H1 (cell line): Measurements from ENCODE around the gene OR56A4. TPM values are rescaled to one million over a fixed set of nuclear protein-coding genes. Genes with fewer than 3 reads are reported as not detected.

Source experiments
- CTCF ChIA-PET: fragments of 300-600 bp; sonication (Branson Sonifier 250); formaldehyde crosslinking; loops from one replicate; lab custom pipeline; 2021; ENCODE audit not compliant: partially characterized antibody; lab: Charles Lee
- POLR2A ChIA-PET: fragments of 300-600 bp; sonication (Branson Sonifier 250); formaldehyde crosslinking; loops from one replicate; lab custom pipeline; 2021; ENCODE audit warnings: inconsistent platforms; ENCODE audit not compliant: partially characterized antibody; lab: Charles Lee
- DNase-seq, 2 experiments: peaks; one replicate each; pipeline versions ENCODE4 v3.0.0 to v3.0.0-alpha.2; 2010 to 2022; ENCODE audit warnings: low spot score in 2 of 2, low read depth in 1 of 2, mixed read lengths in 1 of 2
- FAIRE-seq: peaks from 2 replicates; lab custom pipeline; 2011; peaks lifted over from hg19 to GRCh38; lab: Jason Lieb, UNC
- H2AFZ ChIP-seq: 2 replicates; pipeline ENCODE4 v1.8.1; 2012; ENCODE audit warnings: low read length, inconsistent platforms
- H2AK5ac ChIP-seq: 2 replicates; pipeline ENCODE4 v1.6.1; 2013; ENCODE audit warnings: low read depth, low read length
- H2BK120ac ChIP-seq: replicated peaks from 2 replicates; pipeline ENCODE3; 2013; ENCODE audit warnings: low read depth, low read length, inconsistent platforms
- H2BK12ac ChIP-seq: 2 replicates; pipeline ENCODE4 v1.6.1; 2013; ENCODE audit warnings: low read depth, low read length
- H2BK15ac ChIP-seq: 2 replicates; pipeline ENCODE4 v1.6.1; 2013; ENCODE audit warnings: low read length
- H2BK20ac ChIP-seq: 2 replicates; pipeline ENCODE4 v1.6.1; 2013; ENCODE audit warnings: low read length
- H2BK5ac ChIP-seq: 2 replicates; pipeline ENCODE4 v1.6.1; 2013; ENCODE audit warnings: low read depth, low read length
- H3K14ac ChIP-seq: 2 replicates; pipeline ENCODE4 v1.6.1; 2013; ENCODE audit warnings: inconsistent platforms; ENCODE audit not compliant: insufficient read length
- H3K18ac ChIP-seq: 2 replicates; pipeline ENCODE4 v1.6.1; 2013; ENCODE audit warnings: low read length; ENCODE audit errors: extremely low read depth
- H3K23ac ChIP-seq: 2 replicates; pipeline ENCODE4 v1.6.1; 2013; ENCODE audit warnings: inconsistent platforms; ENCODE audit not compliant: insufficient read length
- H3K23me2 ChIP-seq: 2 replicates; pipeline ENCODE4 v1.6.1; 2013; ENCODE audit warnings: low read depth, low read length
- H3K27ac ChIP-seq: 2 replicates; pipeline ENCODE4 v1.6.1; 2011; ENCODE audit warnings: low read depth, low read length, inconsistent platforms
- H3K27me3 ChIP-seq, 4 experiments: replicated peaks in 1 of 4; 1 replicate in 1 of 4; 2 replicates in 3 of 4; pipeline versions ENCODE4 v1.6.1 to v1.8.1; 2011 to 2013; ENCODE audit warnings: low read length in 3 of 4, mild to moderate bottlenecking in 3 of 4, inconsistent platforms in 2 of 4, mixed read lengths in 2 of 4, moderate library complexity in 1 of 4; ENCODE audit not compliant: control insufficient read depth in 3 of 4, insufficient read depth in 3 of 4; ENCODE audit errors: extremely low read depth in 1 of 4
- H3K36me3 ChIP-seq, 4 experiments: 2 replicates each; pipeline versions ENCODE4 v1.6.1 to v1.8.1; 2011 to 2013; ENCODE audit warnings: mild to moderate bottlenecking in 4 of 4, low read length in 3 of 4, moderate library complexity in 2 of 4, control low read depth in 1 of 4, inconsistent platforms in 1 of 4; ENCODE audit not compliant: insufficient read depth in 4 of 4, control insufficient read depth in 2 of 4
- H3K4ac ChIP-seq: replicated peaks from 2 replicates; pipeline ENCODE3; 2013; ENCODE audit warnings: low read length, low read depth, mixed read lengths, inconsistent platforms; ENCODE audit not compliant: insufficient read length
- H3K4me1 ChIP-seq, 4 experiments: replicated peaks in 1 of 4; 1 replicate in 1 of 4; 2 replicates in 3 of 4; pipeline versions ENCODE4 v1.6.1 to v1.8.1; 2011 to 2013; ENCODE audit warnings: low read length in 3 of 4, inconsistent platforms in 2 of 4, mixed read lengths in 1 of 4; ENCODE audit not compliant: insufficient read depth in 4 of 4, control insufficient read depth in 3 of 4
- H3K4me2 ChIP-seq, 2 experiments: 2 replicates each; pipeline versions ENCODE4 v1.6.1 to v1.8.1; 2011 to 2013; ENCODE audit warnings: low read depth in 2 of 2, low read length in 2 of 2, control low read depth in 1 of 2, inconsistent platforms in 1 of 2, mild to moderate bottlenecking in 1 of 2; ENCODE audit not compliant: insufficient read depth in 1 of 2
- H3K4me3 ChIP-seq, 4 experiments: fragments of 200-600, 300-600 bp in 1 of 4; sonication (generic), shearing (Covaris generic), sonication (Bioruptor Twin) in 1 of 4; 2 replicates each; pipeline versions ENCODE4 v1.5.1 to v1.8.1; 2011 to 2016; ENCODE audit warnings: low read length in 4 of 4, low read depth in 3 of 4, control low read depth in 2 of 4, inconsistent platforms in 2 of 4, mild to moderate bottlenecking in 2 of 4, mixed read lengths in 1 of 4, moderate library complexity in 1 of 4; ENCODE audit not compliant: insufficient read depth in 2 of 4; ENCODE audit errors: extremely low read depth in 1 of 4
- H3K56ac ChIP-seq: replicated peaks from 2 replicates; pipeline ENCODE3; 2013; ENCODE audit warnings: low read depth, mild to moderate bottlenecking, mixed read lengths, low read length, inconsistent platforms; ENCODE audit not compliant: insufficient read length
- H3K79me1 ChIP-seq: 2 replicates; pipeline ENCODE4 v1.6.1; 2013; ENCODE audit warnings: low read depth, low read length, control low read depth
- H3K79me2 ChIP-seq, 2 experiments: 2 replicates each; pipeline versions ENCODE4 v1.6.1 to v1.8.1; 2012 to 2013; ENCODE audit warnings: low read length in 2 of 2, mild to moderate bottlenecking in 2 of 2, inconsistent platforms in 1 of 2; ENCODE audit not compliant: insufficient read depth in 2 of 2, control insufficient read depth in 1 of 2
- H3K9ac ChIP-seq, 4 experiments: replicated peaks in 1 of 4; 1 replicate in 1 of 4; 2 replicates in 3 of 4; pipeline versions ENCODE4 v1.6.1 to v1.8.1; 2011 to 2013; ENCODE audit warnings: low read depth in 3 of 4, low read length in 3 of 4, control low read depth in 2 of 4, mild to moderate bottlenecking in 2 of 4, moderate library complexity in 2 of 4, inconsistent platforms in 1 of 4; ENCODE audit errors: extremely low read depth in 1 of 4
- H3K9me3 ChIP-seq, 2 experiments: 2 replicates each; pipeline versions ENCODE4 v1.6.1 to v1.8.1; 2012 to 2013; ENCODE audit warnings: mild to moderate bottlenecking in 2 of 2, moderate library complexity in 2 of 2, control low read depth in 1 of 2, inconsistent platforms in 1 of 2, low read depth in 1 of 2, low read length in 1 of 2, mixed read lengths in 1 of 2; ENCODE audit not compliant: insufficient read depth in 2 of 2
- H4K20me1 ChIP-seq, 2 experiments: replicated peaks in 1 of 2; 2 replicates each; pipeline versions ENCODE3 to v1.8.1; 2011 to 2013; ENCODE audit warnings: inconsistent platforms in 2 of 2, low read length in 2 of 2, mild to moderate bottlenecking in 1 of 2; ENCODE audit not compliant: insufficient read depth in 2 of 2, control insufficient read depth in 1 of 2
- H4K5ac ChIP-seq: 2 replicates; pipeline ENCODE4 v1.6.1; 2013; ENCODE audit warnings: low read length, low read depth, mixed read lengths, inconsistent platforms; ENCODE audit not compliant: insufficient read length
- H4K8ac ChIP-seq: 2 replicates; pipeline ENCODE4 v1.8.0; 2013; ENCODE audit warnings: mild to moderate bottlenecking, moderate library complexity, low read length, inconsistent platforms; ENCODE audit not compliant: insufficient read depth; ENCODE audit errors: extremely low read depth
- H4K91ac ChIP-seq: replicated peaks from 2 replicates; pipeline ENCODE3; 2013; ENCODE audit warnings: low read length, mixed read lengths, inconsistent platforms; ENCODE audit not compliant: insufficient read length
- BRCA1 ChIP-seq: IDR thresholded peaks from 2 replicates; pipeline ENCODE4 v1.6.1; 2012; ENCODE audit warnings: low read depth, low read length, improper control_type of control experiment
- SRF ChIP-seq: IDR thresholded peaks from 2 replicates; pipeline ENCODE4 v1.6.1; 2011; ENCODE audit warnings: mild to moderate bottlenecking, low read depth, low read length, moderate library complexity
- SUZ12 ChIP-seq: fragments of 200-600 bp; sonication (generic); IDR thresholded peaks from 2 replicates; pipeline ENCODE4 v1.6.1; 2012; ENCODE audit warnings: mild to moderate bottlenecking, inconsistent platforms, low read length, moderate library complexity, mixed read lengths
- WGBS, 2 experiments: shearing (Covaris generic) in 1 of 2; methylation state at CpG; one replicate each; pipeline versions ENCODE4 v1.1.6 to v1.1.7; 2013 to 2015; ENCODE audit warnings: low lambda C conversion rate in 2 of 2, mixed read lengths in 2 of 2, inconsistent platforms in 1 of 2, low coverage in 1 of 2, missing lambda C conversion rate in 1 of 2; ENCODE audit not compliant: insufficient replicate concordance in 2 of 2, insufficient coverage in 1 of 2, insufficient read length in 1 of 2; ENCODE audit errors: extremely low coverage in 1 of 2, missing lambda C conversion rate in 1 of 2; 5-methylcytosine and 5-hydroxymethylcytosine counted together
- polyA plus RNA-seq, 7 experiments: library from polyadenylated mRNA; depleted of rRNA in 3 of 7; stranded (reverse) in 5 of 7; unstranded in 2 of 7; fragments of >200 nt in 5 of 7; fragments of 200-250 nt in 2 of 7; gene quantifications; 1 replicate in 5 of 7; 2 replicates in 1 of 7; 4 replicates in 1 of 7; pipeline versions ENCODE4 v1.2.1 to v1.2.3, GENCODE V29; 2011 to 2013; ENCODE audit warnings: missing spikeins in 2 of 7, mixed read lengths in 2 of 7
- total RNA-seq: library from RNA; stranded (reverse); fragmentation: NEBNext Ultra II Directional; extraction: Animal tissue kit (Norgen Biotek cat#: 25700); gene quantifications from 2 replicates; pipeline ENCODE4 v1.2.1, GENCODE V29; 2021

The OR56A4 gene
- total and polyA plus RNA-seq, 2 of the 8 experiments (the other 6 are each of a cell fraction or from before 2014, with no cell fraction given): 0.15 TPM; not detected in 1

DNA sequence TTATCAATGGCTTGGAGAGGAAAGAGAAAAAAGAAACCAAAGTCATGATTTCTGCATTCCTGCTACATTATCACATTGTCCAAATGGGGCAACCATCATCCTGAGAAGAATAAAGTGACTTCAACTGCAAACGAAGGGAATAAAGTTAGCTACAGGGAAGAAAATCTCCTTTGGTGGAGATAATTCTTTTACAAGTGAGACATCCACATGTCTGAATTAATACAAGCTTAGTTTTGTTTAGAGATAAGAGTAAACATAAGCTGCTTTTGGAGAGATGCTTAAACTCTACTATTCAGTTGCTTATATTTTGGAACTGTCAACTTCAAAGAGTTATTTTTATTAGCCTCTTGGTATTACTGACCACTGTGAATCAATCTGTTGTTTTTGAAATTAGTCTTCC, 19.9 kb downstream of the OR56A4 start, which contains the start of gene OR52L1:
Gene OR52L1 (minus strand): TSS at position 101 of the 400 bp plus-strand sequence. CDS start 55 bp downstream, at position 46.
- no peak within 1 kb of the TSS for H2BK5ac ChIP-seq
- no peaks in the 10 kb centered on the region for H3K4me1 ChIP-seq
- no peak within 1 kb of the TSS for H2BK12ac ChIP-seq
- no peak for TF ChIP-seq SRF
- no peak for TF ChIP-seq SUZ12
- TF ChIP-seq BRCA1: no peak
- TF ChIP-seq, all 59 proteins: peak for 0
- no peaks in the 10 kb centered on the region for H4K20me1 ChIP-seq
- no peaks in the 10 kb centered on the region for H3K79me1 ChIP-seq
- WGBS, 2 experiments: 83% methylated on average over 1 of the region's 1 CpG; no CpG with 5 or more reads in 1 of the 2 experiments
- H3K27me3 ChIP-seq: no peaks in the 10 kb centered on the region
- H3K79me2 ChIP-seq: no peaks in the 10 kb centered on the region
- no peaks in the 10 kb centered on the region for H3K23me2 ChIP-seq
- H3K4me2 ChIP-seq: no peak within 1 kb of the TSS
- no peak within 1 kb of the TSS for H2AFZ ChIP-seq
- DNase-seq: no peak
- ChIA-PET POLR2A (no interaction called here), CTCF (interaction anchor here (0.6 kb wide), 1 partner anchor 285 kb away, joined by 3 read pairs; no protein-coding TSS in a partner anchor)
- H3K4me3 ChIP-seq: no peak within 1 kb of the TSS
- H3K9me3 ChIP-seq: no peaks in the 10 kb centered on the region
- no peak within 1 kb of the TSS for H4K91ac ChIP-seq
- no peak within 1 kb of the TSS for H2BK15ac ChIP-seq
- H4K5ac ChIP-seq: no peak within 1 kb of the TSS
- H3K9ac ChIP-seq: no peak within 1 kb of the TSS; a peak in 1 of 7 replicates
- no peak within 1 kb of the TSS for H3K14ac ChIP-seq
- H2BK20ac ChIP-seq: no peak within 1 kb of the TSS
- H2AK5ac ChIP-seq: no peak within 1 kb of the TSS
- no peak within 1 kb of the TSS for H3K23ac ChIP-seq
- H3K4ac ChIP-seq: no peak within 1 kb of the TSS
- FAIRE-seq: no peak
- no peak within 1 kb of the TSS for H3K56ac ChIP-seq
- H4K8ac ChIP-seq: no peak within 1 kb of the TSS
- H3K36me3 ChIP-seq: no peaks in the 10 kb centered on the region
- H2BK120ac ChIP-seq: no peak within 1 kb of the TSS
- no peak within 1 kb of the TSS for H3K27ac ChIP-seq
- no peak within 1 kb of the TSS for H3K18ac ChIP-seq
